ENCODE measurements around the gene SPESP1.

Gene SPESP1

GRCh38 chr15:68930268-68931022 lies at the start of gene SPESP1:
TSS of gene SPESP1 (plus strand) at chr15:68930525. CDS start at chr15:68930654, 129 bp downstream.
- peak; percentile 72 for DNase-seq (ENCODE audit: low read depth)
- TF ChIP-seq CTCF (conservative IDR thresholded peaks at IDR 0.05; ENCODE audit: low read length), result no peak
- H3K4me3 ChIP-seq (ENCODE audit: low read length), result peak within 1 kb of the TSS; percentile 72

GRCh38 chr15:68885070-68885469 lies 45.3 kb upstream of the SPESP1 start:
- peak; percentile 69 for DNase-seq (ENCODE audit: low read depth)
- no peak overlapping the region for H3K4me3 ChIP-seq (ENCODE audit: low read length)
- no peak for TF ChIP-seq CTCF (conservative IDR thresholded peaks at IDR 0.05; ENCODE audit: low read length)

GRCh38 chr15:68887120-68887519 lies 43.2 kb upstream of the SPESP1 start:
- no peak for DNase-seq (ENCODE audit: low read depth)
- H3K4me3 ChIP-seq (ENCODE audit: low read length), result no peak overlapping the region
- TF ChIP-seq CTCF (conservative IDR thresholded peaks at IDR 0.05; ENCODE audit: low read length), result no peak

GRCh38 chr15:68887819-68888218 lies 42.5 kb upstream of the SPESP1 start:
- TF ChIP-seq CTCF (conservative IDR thresholded peaks at IDR 0.05; ENCODE audit: low read length), result no peak
- no peak for DNase-seq (ENCODE audit: low read depth)

GRCh38 chr15:68888419-68888818 lies 41.9 kb upstream of the SPESP1 start:
- H3K4me3 ChIP-seq (ENCODE audit: low read length), result no peak overlapping the region
- no peak for TF ChIP-seq CTCF (conservative IDR thresholded peaks at IDR 0.05; ENCODE audit: low read length)
- no peak for DNase-seq (ENCODE audit: low read depth)

More at GRCh38 chr15:68887819-68888218, 42.5 kb upstream of the SPESP1 start:
- H3K4me3 ChIP-seq (ENCODE audit: low read length), result no peak overlapping the region

- no peak overlapping the region for H3K4me3 ChIP-seq (ENCODE audit: low read length)
- DNase-seq (ENCODE audit: low read depth), result no peak
- no peak for TF ChIP-seq CTCF (conservative IDR thresholded peaks at IDR 0.05; ENCODE audit: low read length)
These were observed 36.1 kb upstream of the SPESP1 start for GRCh38 chr15:68894208-68894607.

DNA sequence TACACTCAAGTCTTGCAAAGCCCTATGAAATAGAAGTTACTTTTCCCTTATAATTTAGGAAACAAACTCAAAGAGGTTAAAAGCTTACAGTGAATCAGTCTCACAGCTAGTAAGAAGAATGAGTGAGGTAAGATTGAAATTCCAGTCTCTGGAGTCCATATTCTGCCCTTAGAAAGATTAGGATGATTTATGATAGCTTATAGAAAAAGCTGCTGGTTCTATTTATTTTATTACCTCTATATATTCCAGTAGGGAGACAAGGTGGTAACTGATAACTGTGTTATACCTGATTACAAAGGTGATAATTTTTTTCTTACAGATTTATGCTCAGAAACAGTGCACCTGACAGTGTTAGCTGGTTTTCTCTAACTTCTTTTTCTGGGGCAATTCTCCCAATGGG lies 34.1 kb upstream of the SPESP1 start:
- no peak for TF ChIP-seq CTCF (conservative IDR thresholded peaks at IDR 0.05; ENCODE audit: low read length)
- no peak for DNase-seq (ENCODE audit: low read depth)

More for the DNA sequence above, 34.1 kb upstream of the SPESP1 start:
- H3K4me3 ChIP-seq (ENCODE audit: low read length), result no peak overlapping the region
